Measurements from ENCODE around the gene FGL2. TPM values are rescaled to one million over a fixed set of nuclear protein-coding genes. Genes with fewer than 3 reads are reported as not detected.
"Not testable (repeated sequence)": the region's sequence is repeated elsewhere in the genome, so short reads cannot be mapped to it uniquely, and the experiment has no call there.

The FGL2 gene
- total RNA-seq, 1 experiment from 2014 or later = 0.11 TPM

- not testable (repeated sequence) for H3K27ac ChIP-seq; H3K36me3 ChIP-seq; H3K27me3 ChIP-seq (replicated peaks); H3K4me1 ChIP-seq (replicated peaks); DNase-seq (ENCODE audit: low read depth in 1 of 2, low spot score in 2 of 2); H3K9me3 ChIP-seq (replicated peaks); H3K4me3 ChIP-seq
Observed at GRCh38 chr7:77157034-77157433, 42.6 kb downstream of the FGL2 start.

- not testable (repeated sequence) for H3K4me3 ChIP-seq; H3K9me3 ChIP-seq (replicated peaks); H3K27ac ChIP-seq; DNase-seq (ENCODE audit: low read depth in 1 of 2, low spot score in 2 of 2); H3K36me3 ChIP-seq; H3K27me3 ChIP-seq (replicated peaks); H3K4me1 ChIP-seq (replicated peaks)
Observed at GRCh38 chr7:77155601-77156377, 43.8 kb downstream of the FGL2 start.

GRCh38 chr7:77154917-77155464 lies 44.6 kb downstream of the FGL2 start:
- H3K27ac ChIP-seq; DNase-seq (ENCODE audit: low read depth in 1 of 2, low spot score in 2 of 2); H3K36me3 ChIP-seq; H3K4me1 ChIP-seq (replicated peaks); H3K9me3 ChIP-seq (replicated peaks); H3K4me3 ChIP-seq; H3K27me3 ChIP-seq (replicated peaks): not testable (repeated sequence)

- not testable (repeated sequence) for H3K27ac ChIP-seq; DNase-seq (ENCODE audit: low read depth in 1 of 2, low spot score in 2 of 2); H3K4me3 ChIP-seq; H3K36me3 ChIP-seq; H3K9me3 ChIP-seq (replicated peaks); H3K27me3 ChIP-seq (replicated peaks); H3K4me1 ChIP-seq (replicated peaks)
Observed at GRCh38 chr7:77152232-77152631, 47.4 kb downstream of the FGL2 start.

Other genes with a start within 250 kb of the FGL2 start
- not detected in 2 replicates for gene SPDYE17, start 167.5 kb downstream of the FGL2 start, total RNA-seq (2014; rRNA removed; shearing (Covaris generic))
- not detected in 2 replicates for gene SPDYE18, start 137.3 kb downstream of the FGL2 start, total RNA-seq (2014; rRNA removed; shearing (Covaris generic))
- gene CCDC146, start 77.2 kb downstream of the FGL2 start, total RNA-seq (2014; rRNA removed; shearing (Covaris generic)) = 1.9 TPM in 1 of 2 replicates, not detected in the other
- 3.7 and 5.0 TPM in 2 replicates for gene GSAP, start 216.5 kb upstream of the FGL2 start, total RNA-seq (2014; rRNA removed; shearing (Covaris generic))